Gastrocnemius medialis (tissue), 4 donors: ENCODE results near the gene CENPC. TPM values are rescaled to one million over a fixed set of nuclear protein-coding genes. Genes with fewer than 3 reads are reported as not detected.
A peak's percentile ranks its signal among the peaks of the same experiment; 100 is the strongest.

Experiments
- ATAC-seq, 2 donors: fragments of 150-250 bp; one replicate each; pipeline ENCODE4 v1.9.1; 2016
- DNase-seq, 2 donors: peaks; one replicate each; pipeline ENCODE4 v3.0.0-alpha.2; 2019
- H3K27ac ChIP-seq, 4 donors: fragments of 200-600 bp; sonication (generic); 1 replicate in 1 of 4; 2 replicates in 3 of 4; pipeline ENCODE4 v1.5.1; 2016 to 2018; ENCODE audit warnings: mild to moderate bottlenecking in 2 of 4, moderate library complexity in 1 of 4
- H3K27me3 ChIP-seq, 3 donors: fragments of 200-600 bp; sonication (generic) in 2 of 3; 1 replicate in 1 of 3; 2 replicates in 2 of 3; pipeline versions ENCODE4 v1.5.1 to v1.6.0; 2016 to 2019; ENCODE audit warnings: mild to moderate bottlenecking in 1 of 3, moderate library complexity in 1 of 3
- H3K36me3 ChIP-seq, 2 donors: fragments of 200-600 bp; sonication (generic) in 1 of 2; one replicate each; pipeline ENCODE4 v1.5.1; 2017 to 2018
- H3K4me1 ChIP-seq, 2 donors: fragments of 200-600 bp; sonication (generic) in 1 of 2; one replicate each; pipeline ENCODE4 v1.5.1; 2016 to 2017; ENCODE audit warnings: mild to moderate bottlenecking in 2 of 2
- H3K4me3 ChIP-seq, 4 donors: fragments of 200-600 bp; sonication (generic) in 3 of 4; 1 replicate in 1 of 4; 2 replicates in 3 of 4; pipeline ENCODE4 v1.5.1; 2016 to 2019; ENCODE audit warnings: mild to moderate bottlenecking in 2 of 4
- H3K9me3 ChIP-seq, 3 donors: fragments of 200-600 bp; sonication (generic) in 2 of 3; 1 replicate in 1 of 3; 2 replicates in 2 of 3; pipeline ENCODE4 v1.5.1; 2016 to 2019
- CTCF ChIP-seq, 5 experiments: fragments of 450-650 bp in 3 of 5; fragments of 200-600 bp in 2 of 5; sonication (generic) in 2 of 5; IDR thresholded peaks in 4 of 5; conservative IDR thresholded peaks in 1 of 5; 1 replicate in 4 of 5; 2 replicates in 1 of 5; pipeline ENCODE4 v1.5.1; 2016 to 2019; ENCODE audit warnings: antibody characterized with exemption in 5 of 5, mild to moderate bottlenecking in 3 of 5, moderate library complexity in 3 of 5
- POLR2A ChIP-seq, 2 donors: fragments of 450-650 bp; IDR thresholded peaks; one replicate each; pipeline ENCODE4 v1.6.1; 2017; ENCODE audit warnings: antibody characterized with exemption in 2 of 2, mild to moderate bottlenecking in 2 of 2, moderate library complexity in 2 of 2
- in situ Hi-C, 4 donors: fragments of 200-750 bp; cut with MboI; loops; one replicate each; pipeline versions ENCODE4 v1.15.0 to v1.8.0; 2017; ENCODE audit warnings: low sequenced_read_pairs in 4 of 4
- intact Hi-C: fragments of 100-400 bp; cut with DNase I; formaldehyde crosslinking; loops from one replicate; pipeline ENCODE4 v1.15.1; 2023; ENCODE audit warnings: low total_unique reads
- total RNA-seq, 4 donors: library from RNA; depleted of rRNA; stranded (reverse); fragments of >200 nt; gene quantifications; one replicate each; pipeline versions ENCODE4 v1.1.0 to v1.2.3, GENCODE V29; 2016

CENPC gene
- total RNA-seq, result 10 to 100 TPM in 1 of 4 donors, 1 to 10 TPM in 3; 2.4 to 10.4 (median 5.2) TPM

- DNase-seq, result peak; percentile 93
- H3K4me3 ChIP-seq, result peak within 1 kb of the TSS; percentile 76 to 92 (median 80)
- in situ Hi-C loops (loop anchor here in 3 of 4 donors (10.0 to 25.0 kb wide), 2 partner anchors 149 to 792 kb away; no protein-coding TSS in a partner anchor), intact Hi-C loops (loop anchor here (2.0 to 10.0 kb wide), 2 partner anchors 79 to 155 kb away; partner anchors contain the start of gene UBA6)
- no peaks in the 10 kb centered on the region for H3K36me3 ChIP-seq
- H3K4me1 ChIP-seq, result peaks cover 14 to 19% of the 10 kb centered on the region in 2 donors
- no peaks in the 10 kb centered on the region for H3K27me3 ChIP-seq
- ATAC-seq, result peak; percentile 97 to 98
- no peaks in the 10 kb centered on the region for H3K9me3 ChIP-seq
- peak within 1 kb of the TSS; percentile 85 to 92 (median 90) for H3K27ac ChIP-seq
- no peak for TF ChIP-seq CTCF (IDR thresholded peaks at IDR 0.05 in 4 of 5, conservative IDR thresholded peaks at IDR 0.05 in 1 of 5)
- TF ChIP-seq POLR2A (IDR thresholded peaks at IDR 0.05), result peak; percentile 45 to 79
These were observed at the start of gene CENPC for GRCh38 chr4:67545199-67546003. Gene CENPC, minus strand, starts transcription at chr4:67545503. Its CDS starts 148 bp downstream, at chr4:67545355.

GRCh38 chr4:67593741-67594175 lies 48.5 kb upstream of the CENPC start:
- no peak overlapping the region for H3K27ac ChIP-seq
- no peaks in the 10 kb centered on the region for H3K36me3 ChIP-seq
- DNase-seq (no peak), ATAC-seq (no peak)
- intact Hi-C loops (no loop called here), in situ Hi-C loops (no loop called here)
- H3K27me3 ChIP-seq, result no peaks in the 10 kb centered on the region
- no peaks in the 10 kb centered on the region for H3K4me1 ChIP-seq
- no peak for TF ChIP-seq POLR2A (IDR thresholded peaks at IDR 0.05)
- no peak for TF ChIP-seq CTCF (IDR thresholded peaks at IDR 0.05 in 4 of 5, conservative IDR thresholded peaks at IDR 0.05 in 1 of 5)
- H3K9me3 ChIP-seq, result no peaks in the 10 kb centered on the region
- H3K4me3 ChIP-seq, result no peak overlapping the region

GRCh38 chr4:67587156-67587555 lies 41.9 kb upstream of the CENPC start:
- H3K9me3 ChIP-seq, result no peaks in the 10 kb centered on the region
- no peak overlapping the region for H3K27ac ChIP-seq
- in situ Hi-C loops, result no loop called here
- no peak for TF ChIP-seq CTCF (IDR thresholded peaks at IDR 0.05 in 4 of 5, conservative IDR thresholded peaks at IDR 0.05 in 1 of 5)
- intact Hi-C loops, result no loop called here
- H3K27me3 ChIP-seq, result no peaks in the 10 kb centered on the region
- ATAC-seq (no peak), DNase-seq (no peak)
- no peaks in the 10 kb centered on the region for H3K36me3 ChIP-seq
- no peak overlapping the region for H3K4me3 ChIP-seq
- H3K4me1 ChIP-seq, result no peaks in the 10 kb centered on the region

GRCh38 chr4:67584496-67584895 lies 39.2 kb upstream of the CENPC start:
- TF ChIP-seq POLR2A (IDR thresholded peaks at IDR 0.05) (no peak), CTCF (IDR thresholded peaks at IDR 0.05 in 4 of 5, conservative IDR thresholded peaks at IDR 0.05 in 1 of 5) (no peak)
- H3K4me3 ChIP-seq, result no peak overlapping the region
- H3K36me3 ChIP-seq, result no peaks in the 10 kb centered on the region
- in situ Hi-C loops, result no loop called here
- no peaks in the 10 kb centered on the region for H3K4me1 ChIP-seq
- intact Hi-C loops, result no loop called here
- H3K27me3 ChIP-seq, result no peaks in the 10 kb centered on the region
- DNase-seq (no peak), ATAC-seq (no peak)
- H3K27ac ChIP-seq, result no peak overlapping the region
- no peaks in the 10 kb centered on the region for H3K9me3 ChIP-seq
